Neural progenitor cell (in vitro differentiated cells): ENCODE measurements around the gene NAALADL1.

Source experiments
- CTCF ChIP-seq: fragments of 200-600 bp; sonication (generic); IDR thresholded peaks from 2 replicates; pipeline ENCODE4 v1.5.1; 2017; ENCODE audit warnings: antibody characterized with exemption, mild to moderate bottlenecking
- EZH2phosphoT487 ChIP-seq: fragments of 200-600 bp; sonication (generic); IDR thresholded peaks from 2 replicates; pipeline ENCODE4 v1.6.1; 2017; ENCODE audit warnings: antibody characterized with exemption

GRCh38 chr11:64996710-64997380 is 61.5 kb downstream of the NAALADL1 start, which contains the start of gene BATF2:
- TF ChIP-seq EZH2phosphoT487 (no peak), CTCF (peak; percentile 63)
